Lower leg skin (tissue), 4 donors: Measurements from ENCODE around the gene GABRG3. TPM values are rescaled to one million over a fixed set of nuclear protein-coding genes. Genes with fewer than 3 reads are reported as not detected.

Experiments
- DNase-seq, 2 donors: peaks; one replicate each; pipeline ENCODE4 v3.0.0-alpha.2; 2019; ENCODE audit warnings: low spot score in 2 of 2
- H3K4me3 ChIP-seq: fragments of 200-600 bp; sonication (generic); 2 replicates; pipeline ENCODE4 v1.5.1; 2017; ENCODE audit warnings: mild to moderate bottlenecking, low read depth; ENCODE audit not compliant: poor library complexity, severe bottlenecking
- CTCF ChIP-seq, 3 donors: fragments of 450-650 bp; IDR thresholded peaks; one replicate each; pipeline ENCODE4 v1.5.1; 2016; ENCODE audit warnings: antibody characterized with exemption in 3 of 3, mild to moderate bottlenecking in 3 of 3, moderate library complexity in 2 of 3
- POLR2A ChIP-seq, 2 donors: fragments of 450-650 bp; IDR thresholded peaks; one replicate each; pipeline ENCODE4 v1.6.1; 2016 to 2017; ENCODE audit warnings: antibody characterized with exemption in 2 of 2, mild to moderate bottlenecking in 1 of 2, moderate library complexity in 1 of 2
- WGBS, 2 donors: methylation state at CpG; one replicate each; pipeline ENCODE4 v1.1.5; 2018; 5-methylcytosine and 5-hydroxymethylcytosine counted together
- intact Hi-C: fragments of 100-400 bp; cut with DNase I; formaldehyde crosslinking; loops from one replicate; pipeline ENCODE4 v1.15.0; 2023; ENCODE audit warnings: low total_unique reads
- total RNA-seq, 4 donors: library from RNA; depleted of rRNA; stranded (reverse); fragments of >200 nt; gene quantifications; one replicate each; pipeline ENCODE4 v1.1.0, GENCODE V29; 2016

Gene GABRG3
- total RNA-seq, 4 donors from 2014 or later: 0.12 to 0.49 (median 0.25) TPM

GRCh38 chr15:27042646-27043045 lies 71.7 kb downstream of the GABRG3 start:
- intact Hi-C loops: no loop called here
- no peak for DNase-seq
- WGBS, 2 donors: 82 to 87% methylated on average over 6 of the region's 6 CpGs
- H3K4me3 ChIP-seq: no peak overlapping the region
- TF ChIP-seq CTCF (IDR thresholded peaks at IDR 0.05) (no peak), POLR2A (IDR thresholded peaks at IDR 0.05) (no peak)

- TF ChIP-seq POLR2A (IDR thresholded peaks at IDR 0.05): no peak
- TF ChIP-seq CTCF (IDR thresholded peaks at IDR 0.05): no peak
- no peak overlapping the region for H3K4me3 ChIP-seq
- intact Hi-C loops: no loop called here
- DNase-seq: no peak
- 74 to 76% methylated on average over 6 of the region's 6 CpGs for WGBS, 2 donors
These were observed 72.8 kb downstream of the GABRG3 start for GRCh38 chr15:27043770-27044169.

- no peak for TF ChIP-seq CTCF (IDR thresholded peaks at IDR 0.05)
- TF ChIP-seq POLR2A (IDR thresholded peaks at IDR 0.05): no peak
- intact Hi-C loops: no loop called here
- DNase-seq: no peak
These were observed 74.8 kb downstream of the GABRG3 start for GRCh38 chr15:27045796-27046195.

GRCh38 chr15:27046880-27047279 lies 75.9 kb downstream of the GABRG3 start:
- TF ChIP-seq CTCF (IDR thresholded peaks at IDR 0.05) (no peak), POLR2A (IDR thresholded peaks at IDR 0.05) (no peak)
- no peak overlapping the region for H3K4me3 ChIP-seq
- no peak for DNase-seq
- WGBS, 2 donors: 72 to 79% methylated on average over 3 of the region's 3 CpGs
- intact Hi-C loops: no loop called here

More at GRCh38 chr15:27045796-27046195, 74.8 kb downstream of the GABRG3 start:
- WGBS, 2 donors: 90 to 94% methylated on average over 16 of the region's 16 CpGs
- H3K4me3 ChIP-seq: no peak overlapping the region

- intact Hi-C loops: no loop called here
- no peak for DNase-seq
- H3K4me3 ChIP-seq: no peak overlapping the region
- no peak for TF ChIP-seq POLR2A (IDR thresholded peaks at IDR 0.05)
- TF ChIP-seq CTCF (IDR thresholded peaks at IDR 0.05): no peak
- WGBS, 2 donors: 32 to 42% methylated on average over 4 of the region's 4 CpGs
These were observed 79.2 kb downstream of the GABRG3 start for GRCh38 chr15:27050163-27050562.

GRCh38 chr15:27054426-27054825 lies 83.4 kb downstream of the GABRG3 start:
- WGBS, 2 donors: 73 to 77% methylated on average over 10 of the region's 10 CpGs
- H3K4me3 ChIP-seq: no peak overlapping the region
- DNase-seq: no peak
- intact Hi-C loops: no loop called here
- TF ChIP-seq CTCF (IDR thresholded peaks at IDR 0.05) (no peak), POLR2A (IDR thresholded peaks at IDR 0.05) (no peak)
